ENCODE results near the gene MEOX1.

GRCh38 chr17:43676471-43676870 is 14.7 kb upstream of the MEOX1 start:
- TF ChIP-seq CTCF (IDR thresholded peaks at IDR 0.05; ENCODE audit: insufficient read depth, low read depth, low read length) (no peak), EZH2 (IDR thresholded peaks at IDR 0.05; ENCODE audit: insufficient read depth, low read length) (no peak)
